GM12892 (cell line): Measurements from ENCODE around the gene PECR.
"Not testable (repeated sequence)": the region's sequence is repeated elsewhere in the genome, so short reads cannot be mapped to it uniquely, and the experiment has no call there.

ENCODE experiments used
- POLR2A ChIP-seq: IDR thresholded peaks from 2 replicates; pipeline ENCODE4 v1.6.1; 2011; ENCODE audit warnings: low read depth, low read length, control low read depth
- POLR2AphosphoS5 ChIP-seq: IDR thresholded peaks from 2 replicates; pipeline ENCODE4 v1.6.1; 2011; ENCODE audit warnings: low read depth, low read length, control low read depth
- TAF1 ChIP-seq: IDR thresholded peaks from 2 replicates; pipeline ENCODE4 v1.6.1; 2011; ENCODE audit warnings: low read depth, mild to moderate bottlenecking, control low read depth, low read length, borderline replicate concordance

- TF ChIP-seq POLR2A, TAF1, POLR2AphosphoS5: not testable (repeated sequence)
These were observed 92.9 kb downstream of the PECR start for GRCh38 chr2:215988556-215989207.
